Neural crest cell (in vitro differentiated cells): ENCODE results near the gene NUTF2. TPM values are rescaled to one million over a fixed set of nuclear protein-coding genes. Genes with fewer than 3 reads are reported as not detected.

Experiments
- DNase-seq: peaks from one replicate; pipeline ENCODE4 v3.0.0; 2021; ENCODE audit warnings: low read depth, mixed read lengths, low spot score
- H3K27ac Mint-ChIP-seq: one replicate; pipeline ENCODE4 v1.8.0; 2021; ENCODE audit warnings: mild to moderate bottlenecking, mixed read lengths; ENCODE audit not compliant: unreplicated experiment
- H3K27me3 Mint-ChIP-seq: 2 replicates; pipeline ENCODE4 v1.8.0; 2021; ENCODE audit warnings: low read depth, mild to moderate bottlenecking, mixed read lengths
- H3K36me3 Mint-ChIP-seq: 2 replicates; pipeline ENCODE4 v1.8.0; 2021; ENCODE audit warnings: low read depth, mild to moderate bottlenecking, mixed read lengths
- H3K4me1 Mint-ChIP-seq: 2 replicates; pipeline ENCODE4 v1.8.0; 2021; ENCODE audit warnings: mixed read lengths
- H3K4me3 Mint-ChIP-seq: one replicate; pipeline ENCODE4 v1.8.0; 2021; ENCODE audit warnings: mild to moderate bottlenecking, mixed read lengths
- H3K9me3 Mint-ChIP-seq: 2 replicates; pipeline ENCODE4 v1.8.0; 2021; ENCODE audit warnings: mixed read lengths
- long read RNA-seq: library from polyadenylated mRNA; unstranded; transcript quantifications from one replicate; pipeline ENCODE4 v2.0.0, GENCODE V29; 2020
- total RNA-seq: library from RNA; stranded (reverse); gene quantifications from 2 replicates; pipeline ENCODE4 v1.2.1, GENCODE V29; 2021
- TF ChIP-seq, protein P1 (sequence below): fragments of 200-600 bp; sonication (generic); conservative IDR thresholded peaks from 2 replicates; pipeline ENCODE4 v1.5.0; 2021; ENCODE audit warnings: antibody characterized with exemption, mild to moderate bottlenecking

Gene NUTF2
- 185 and 191 TPM in 2 replicates for total RNA-seq
- long read RNA-seq, transcript NUTF2-201 (5 exons, 2,321 nt): major isoform, 69 of 78 reads
- long read RNA-seq, partial matches to known transcripts: 5 of 78 reads
- long read RNA-seq, other reads (novel, unspliced or antisense): 1 of 78 reads

DNA sequence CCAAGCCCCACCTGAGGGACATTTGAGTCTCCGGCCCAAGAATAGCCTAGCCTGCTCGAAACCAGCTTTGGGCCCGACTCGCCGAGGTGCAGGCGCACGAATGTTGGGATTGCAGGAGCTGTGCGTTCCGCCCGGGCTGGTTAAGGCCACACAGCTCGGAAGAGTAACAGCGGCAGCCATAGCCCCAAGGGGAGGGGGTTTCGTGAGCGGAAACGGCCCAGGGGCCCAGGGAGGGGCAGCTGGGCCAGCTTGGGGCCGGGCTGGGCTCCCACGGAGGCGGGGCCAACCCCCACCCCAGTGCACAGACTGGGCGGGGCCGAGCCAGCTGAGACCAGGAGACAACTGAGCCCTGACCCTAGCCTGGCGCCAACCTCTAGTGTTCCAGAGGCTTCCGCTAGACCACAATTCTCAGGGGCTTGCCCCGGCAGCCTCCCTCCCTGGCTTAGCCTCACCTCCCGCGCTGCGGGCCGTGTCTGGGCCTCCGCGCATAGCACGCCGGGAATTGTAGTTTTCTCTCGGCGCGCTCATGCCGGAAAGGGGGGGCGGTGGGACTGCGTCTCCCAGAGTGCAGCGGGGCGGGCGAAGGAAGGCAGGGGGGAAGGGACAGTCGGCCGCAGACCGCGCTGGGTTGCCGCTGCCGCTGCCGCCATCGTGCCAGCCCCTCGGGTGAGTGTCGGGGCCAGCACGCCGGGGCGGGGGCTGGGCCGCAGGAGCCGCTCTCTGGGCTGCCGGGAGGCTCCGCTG lies at the start of gene NUTF2:
TSS of gene NUTF2 (plus strand) at position 614 of the 744 bp plus-strand sequence. CDS start 18,198 bp downstream, outside the sequence.
- peaks cover 51% of the 10 kb centered on the region for H3K4me1 Mint-ChIP-seq
- peak within 1 kb of the TSS; percentile 97 for H3K27ac Mint-ChIP-seq
- DNase-seq: peak; percentile 96
- peak within 1 kb of the TSS; percentile 98 for H3K4me3 Mint-ChIP-seq
- no peaks in the 10 kb centered on the region for H3K36me3 Mint-ChIP-seq
- H3K9me3 Mint-ChIP-seq: no peaks in the 10 kb centered on the region
- no peaks in the 10 kb centered on the region for H3K27me3 Mint-ChIP-seq
- TF ChIP-seq, protein P1, sequence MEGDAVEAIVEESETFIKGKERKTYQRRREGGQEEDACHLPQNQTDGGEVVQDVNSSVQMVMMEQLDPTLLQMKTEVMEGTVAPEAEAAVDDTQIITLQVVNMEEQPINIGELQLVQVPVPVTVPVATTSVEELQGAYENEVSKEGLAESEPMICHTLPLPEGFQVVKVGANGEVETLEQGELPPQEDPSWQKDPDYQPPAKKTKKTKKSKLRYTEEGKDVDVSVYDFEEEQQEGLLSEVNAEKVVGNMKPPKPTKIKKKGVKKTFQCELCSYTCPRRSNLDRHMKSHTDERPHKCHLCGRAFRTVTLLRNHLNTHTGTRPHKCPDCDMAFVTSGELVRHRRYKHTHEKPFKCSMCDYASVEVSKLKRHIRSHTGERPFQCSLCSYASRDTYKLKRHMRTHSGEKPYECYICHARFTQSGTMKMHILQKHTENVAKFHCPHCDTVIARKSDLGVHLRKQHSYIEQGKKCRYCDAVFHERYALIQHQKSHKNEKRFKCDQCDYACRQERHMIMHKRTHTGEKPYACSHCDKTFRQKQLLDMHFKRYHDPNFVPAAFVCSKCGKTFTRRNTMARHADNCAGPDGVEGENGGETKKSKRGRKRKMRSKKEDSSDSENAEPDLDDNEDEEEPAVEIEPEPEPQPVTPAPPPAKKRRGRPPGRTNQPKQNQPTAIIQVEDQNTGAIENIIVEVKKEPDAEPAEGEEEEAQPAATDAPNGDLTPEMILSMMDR: no peak

DNA sequence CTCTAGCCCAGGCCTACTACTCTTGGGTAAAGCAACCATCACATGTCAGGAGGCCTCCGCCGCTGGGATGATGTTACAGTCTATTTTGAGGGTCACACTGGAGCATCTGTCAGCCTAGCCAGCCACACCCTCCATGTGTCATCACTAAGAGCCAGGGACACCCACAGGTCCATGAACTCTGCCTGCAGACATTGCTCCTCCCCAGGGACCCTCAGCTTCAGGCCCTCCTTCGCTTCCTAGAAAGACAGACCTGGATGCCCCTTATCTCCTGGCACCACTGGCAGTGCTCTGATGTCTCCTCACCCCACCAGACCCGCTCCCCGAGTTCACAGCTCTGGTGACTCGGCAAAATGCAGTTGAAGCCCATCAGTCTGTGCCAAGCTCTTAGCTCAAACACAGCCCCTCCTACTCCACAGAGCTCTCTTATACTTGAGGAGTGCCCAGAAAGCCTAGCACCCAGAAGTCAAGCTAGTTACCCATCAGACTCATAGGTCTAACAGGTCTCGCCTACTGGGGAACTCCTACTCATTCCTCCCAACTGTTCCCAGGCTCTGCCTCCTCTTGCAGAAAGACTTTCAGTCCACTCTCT lies 46.3 kb upstream of the NUTF2 start:
- H3K36me3 Mint-ChIP-seq: peaks cover 8% of the 10 kb centered on the region
- TF ChIP-seq, protein P1: no peak
- H3K27me3 Mint-ChIP-seq: no peaks in the 10 kb centered on the region
- peaks cover 11% of the 10 kb centered on the region for H3K4me1 Mint-ChIP-seq
- DNase-seq: no peak
- H3K4me3 Mint-ChIP-seq: peak overlapping the region; percentile 18
- H3K27ac Mint-ChIP-seq: no peak overlapping the region
- H3K9me3 Mint-ChIP-seq: no peaks in the 10 kb centered on the region

DNA sequence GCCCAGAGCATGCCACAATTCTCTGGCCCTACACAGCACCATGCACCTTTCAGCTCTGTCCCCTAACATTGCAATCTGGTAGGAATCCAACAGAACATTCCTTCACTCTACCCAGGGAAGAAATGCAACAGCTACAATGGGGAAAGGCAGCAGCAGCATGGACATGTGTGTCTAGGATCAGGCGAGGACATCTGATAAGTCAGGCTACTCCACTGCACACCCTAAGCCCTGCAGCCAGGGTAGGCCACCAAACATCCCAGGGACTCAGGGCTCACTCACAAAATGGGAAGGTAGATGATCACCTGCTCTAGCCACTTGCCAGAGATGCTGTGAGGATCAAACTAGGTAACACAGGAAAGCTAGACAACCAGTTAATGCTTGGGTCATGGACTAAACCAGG lies 45.5 kb upstream of the NUTF2 start:
- Mint-ChIP-seq H3K27me3 (no peaks in the 10 kb centered on the region), H3K27ac (no peak overlapping the region), H3K4me3 (no peak overlapping the region), H3K9me3 (no peaks in the 10 kb centered on the region), H3K36me3 (peaks cover 8% of the 10 kb centered on the region), H3K4me1 (peaks cover 15% of the 10 kb centered on the region)
- TF ChIP-seq, protein P1: no peak
- no peak for DNase-seq

DNA sequence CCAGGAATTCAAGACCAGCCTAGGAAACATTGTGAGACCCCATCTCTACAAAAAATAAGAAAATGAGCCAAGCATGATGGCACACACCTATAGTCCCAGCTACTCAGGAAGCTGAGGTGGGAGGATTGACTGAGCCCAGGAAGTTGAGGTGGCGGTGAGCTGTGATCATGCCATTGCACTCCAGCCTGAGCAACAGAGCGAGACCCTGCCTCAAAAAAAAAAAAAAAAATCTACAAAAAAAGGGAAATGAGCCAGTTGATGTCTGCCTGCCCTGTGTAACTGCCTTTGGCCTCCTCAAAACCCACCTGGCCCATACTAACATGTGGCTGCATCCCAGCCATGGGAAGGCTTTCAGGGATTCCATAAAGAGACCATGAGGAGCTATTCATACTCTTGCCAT lies 44.9 kb upstream of the NUTF2 start:
- TF ChIP-seq, protein P1: no peak
- no peak for DNase-seq
- Mint-ChIP-seq H3K4me3 (no peak overlapping the region), H3K9me3 (no peaks in the 10 kb centered on the region), H3K4me1 (peaks cover 18% of the 10 kb centered on the region), H3K36me3 (peaks cover 4% of the 10 kb centered on the region), H3K27me3 (no peaks in the 10 kb centered on the region), H3K27ac (no peak overlapping the region)

DNA sequence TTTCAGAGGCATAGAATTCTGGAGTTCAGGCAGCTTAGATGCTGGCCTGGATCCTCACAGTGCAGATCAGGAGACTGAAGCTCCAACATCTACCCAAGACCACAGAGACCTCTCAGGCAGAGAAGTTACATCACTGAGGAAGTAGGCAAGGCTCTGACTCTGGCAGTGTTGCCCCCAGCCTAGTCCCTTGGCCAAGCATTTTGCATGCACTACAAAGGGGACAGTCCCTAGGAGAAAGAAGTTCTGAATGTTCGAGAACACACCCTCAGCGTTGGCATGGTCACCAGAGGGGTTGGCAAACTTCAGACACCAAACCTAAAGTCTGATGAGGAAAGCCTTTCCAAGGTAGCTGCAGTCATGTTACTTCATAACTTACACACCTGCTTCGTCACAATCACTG lies 42.8 kb upstream of the NUTF2 start:
- DNase-seq: no peak
- no peaks in the 10 kb centered on the region for H3K27me3 Mint-ChIP-seq
- H3K27ac Mint-ChIP-seq: no peak overlapping the region
- H3K4me1 Mint-ChIP-seq: peaks cover 28% of the 10 kb centered on the region
- H3K36me3 Mint-ChIP-seq: peaks cover 3% of the 10 kb centered on the region
- H3K9me3 Mint-ChIP-seq: no peaks in the 10 kb centered on the region
- TF ChIP-seq, protein P1: no peak
- H3K4me3 Mint-ChIP-seq: peak overlapping the region; percentile 74
